Measurements from ENCODE around the gene ZNF682.
"Not testable (repeated sequence)": the region's sequence is repeated elsewhere in the genome, so short reads cannot be mapped to it uniquely, and the experiment has no call there.

ZNF682 gene

GRCh38 chr19:20060282-20060681 lies 21.0 kb upstream of the ZNF682 start:
- Histone ChIP-seq H2AFZ (ENCODE audit: insufficient read depth, low read length, poor library complexity) (no peak overlapping the region), H3K4ac (ENCODE audit: low read depth, low read length) (no peak overlapping the region), H3K4me2 (ENCODE audit: low read length) (no peak overlapping the region), H2BK5ac (ENCODE audit: low read depth, low read length, poor library complexity) (no peak overlapping the region), H3K4me3 (ENCODE audit: low read depth, low read length) (no peak overlapping the region), H3K9me3 (ENCODE audit: insufficient read depth, low read depth, low read length) (peaks cover 2% of the 10 kb centered on the region), H3K79me1 (ENCODE audit: low read length) (no peaks in the 10 kb centered on the region), H4K91ac (ENCODE audit: low read depth, low read length) (no peak overlapping the region), H3K14ac (ENCODE audit: low read length) (no peak overlapping the region), H3K36me3 (ENCODE audit: control insufficient read depth in 1 of 2, insufficient read depth in 2 of 2, low read length in 2 of 2) (no peaks in the 10 kb centered on the region), H3K79me2 (ENCODE audit: control insufficient read depth, insufficient read depth, low read length, poor library complexity) (no peaks in the 10 kb centered on the region), H3K27me3 (ENCODE audit: insufficient read depth, low read length) (no peaks in the 10 kb centered on the region), H3K27ac (ENCODE audit: low read depth, low read length) (no peak overlapping the region), H2AK5ac (ENCODE audit: low read length) (no peak overlapping the region), H2BK12ac (ENCODE audit: low read length) (no peak overlapping the region), H4K12ac (ENCODE audit: low read depth, low read length) (no peak overlapping the region), H3K23ac (ENCODE audit: low read length) (no peak overlapping the region), H4K8ac (ENCODE audit: low read depth, low read length) (no peak overlapping the region), H2BK120ac (ENCODE audit: insufficient read depth, low read length, poor library complexity) (no peak overlapping the region), H3K4me1 (ENCODE audit: control insufficient read depth in 1 of 2, insufficient read depth in 2 of 2, low read length in 2 of 2) (no peaks in the 10 kb centered on the region), H3K18ac (ENCODE audit: low read length) (no peak overlapping the region), H3K9ac (ENCODE audit: low read length) (no peak overlapping the region)
- no CpG with 5 or more reads among the region's 1 CpG for WGBS (ENCODE audit: extremely low coverage, insufficient coverage, insufficient read length)
- DNase-seq, result no peak

GRCh38 chr19:20058738-20059137 lies 19.4 kb upstream of the ZNF682 start:
- not testable (repeated sequence) for H3K14ac ChIP-seq (ENCODE audit: low read length); H3K79me2 ChIP-seq (ENCODE audit: control insufficient read depth, insufficient read depth, low read length, poor library complexity); H2AFZ ChIP-seq (ENCODE audit: insufficient read depth, low read length, poor library complexity); H3K4me1 ChIP-seq (ENCODE audit: control insufficient read depth in 1 of 2, insufficient read depth in 2 of 2, low read length in 2 of 2); H4K8ac ChIP-seq (ENCODE audit: low read depth, low read length); H2BK5ac ChIP-seq (ENCODE audit: low read depth, low read length, poor library complexity); DNase-seq; H3K27ac ChIP-seq (ENCODE audit: low read depth, low read length); H3K4ac ChIP-seq (ENCODE audit: low read depth, low read length); H3K4me2 ChIP-seq (ENCODE audit: low read length); H3K23ac ChIP-seq (ENCODE audit: low read length); H3K18ac ChIP-seq (ENCODE audit: low read length); H4K91ac ChIP-seq (ENCODE audit: low read depth, low read length); H3K36me3 ChIP-seq (ENCODE audit: control insufficient read depth in 1 of 2, insufficient read depth in 2 of 2, low read length in 2 of 2); H2AK5ac ChIP-seq (ENCODE audit: low read length); H3K9ac ChIP-seq (ENCODE audit: low read length); H4K12ac ChIP-seq (ENCODE audit: low read depth, low read length); H3K79me1 ChIP-seq (ENCODE audit: low read length); H3K9me3 ChIP-seq (ENCODE audit: insufficient read depth, low read depth, low read length); H3K27me3 ChIP-seq (ENCODE audit: insufficient read depth, low read length); H2BK120ac ChIP-seq (ENCODE audit: insufficient read depth, low read length, poor library complexity); H3K4me3 ChIP-seq (ENCODE audit: low read depth, low read length); H2BK12ac ChIP-seq (ENCODE audit: low read length)

- H3K14ac ChIP-seq (ENCODE audit: low read length), result peak overlapping the region; percentile 80
- H4K8ac ChIP-seq (ENCODE audit: low read depth, low read length), result peak overlapping the region; percentile 55
- peak overlapping the region; percentile 50 for H3K27ac ChIP-seq (ENCODE audit: low read depth, low read length)
- peak overlapping the region; percentile 34 for H2BK120ac ChIP-seq (ENCODE audit: insufficient read depth, low read length, poor library complexity)
- H3K4ac ChIP-seq (ENCODE audit: low read depth, low read length), result peak overlapping the region; percentile 22
- no peaks in the 10 kb centered on the region for H3K36me3 ChIP-seq (ENCODE audit: control insufficient read depth in 1 of 2, insufficient read depth in 2 of 2, low read length in 2 of 2)
- H2BK12ac ChIP-seq (ENCODE audit: low read length), result peak overlapping the region; percentile 15
- H3K9me3 ChIP-seq (ENCODE audit: insufficient read depth, low read depth, low read length), result no peaks in the 10 kb centered on the region
- peaks cover 8% of the 10 kb centered on the region for H3K79me1 ChIP-seq (ENCODE audit: low read length)
- no peak overlapping the region for H2AK5ac ChIP-seq (ENCODE audit: low read length)
- H2AFZ ChIP-seq (ENCODE audit: insufficient read depth, low read length, poor library complexity), result peak overlapping the region; percentile 50
- peak; percentile 97 to 98 for DNase-seq
- H4K91ac ChIP-seq (ENCODE audit: low read depth, low read length), result peak overlapping the region; percentile 44
- H3K23ac ChIP-seq (ENCODE audit: low read length), result no peak overlapping the region
- H3K27me3 ChIP-seq (ENCODE audit: insufficient read depth, low read length), result no peaks in the 10 kb centered on the region
- peak overlapping the region; percentile 78 for H3K4me2 ChIP-seq (ENCODE audit: low read length)
- peak overlapping the region; percentile 86 for H3K4me3 ChIP-seq (ENCODE audit: low read depth, low read length)
- peak overlapping the region; percentile 85 for H3K9ac ChIP-seq (ENCODE audit: low read length)
- peaks cover 4% of the 10 kb centered on the region for H3K79me2 ChIP-seq (ENCODE audit: control insufficient read depth, insufficient read depth, low read length, poor library complexity)
- H3K4me1 ChIP-seq (ENCODE audit: control insufficient read depth in 1 of 2, insufficient read depth in 2 of 2, low read length in 2 of 2), result peaks cover 2 to 5% of the 10 kb centered on the region in 2 experiments
- peak overlapping the region; percentile 27 for H3K18ac ChIP-seq (ENCODE audit: low read length)
- peak overlapping the region; percentile 22 for H2BK5ac ChIP-seq (ENCODE audit: low read depth, low read length, poor library complexity)
- H4K12ac ChIP-seq (ENCODE audit: low read depth, low read length), result peak overlapping the region; percentile 5
- WGBS (ENCODE audit: extremely low coverage, insufficient coverage, insufficient read length), result no CpG with 5 or more reads among the region's 43 CpGs
Observed at GRCh38 chr19:20051841-20052768, 12.8 kb upstream of the ZNF682 start.

GRCh38 chr19:20045742-20046141 lies 6.4 kb upstream of the ZNF682 start:
- not testable (repeated sequence) for H3K4me1 ChIP-seq (ENCODE audit: control insufficient read depth in 1 of 2, insufficient read depth in 2 of 2, low read length in 2 of 2); H3K18ac ChIP-seq (ENCODE audit: low read length); H3K4me2 ChIP-seq (ENCODE audit: low read length); H3K79me2 ChIP-seq (ENCODE audit: control insufficient read depth, insufficient read depth, low read length, poor library complexity); H3K79me1 ChIP-seq (ENCODE audit: low read length); H2BK120ac ChIP-seq (ENCODE audit: insufficient read depth, low read length, poor library complexity); H3K27ac ChIP-seq (ENCODE audit: low read depth, low read length); H4K91ac ChIP-seq (ENCODE audit: low read depth, low read length); H3K36me3 ChIP-seq (ENCODE audit: control insufficient read depth in 1 of 2, insufficient read depth in 2 of 2, low read length in 2 of 2); H2BK12ac ChIP-seq (ENCODE audit: low read length); H3K27me3 ChIP-seq (ENCODE audit: insufficient read depth, low read length); DNase-seq; H3K9me3 ChIP-seq (ENCODE audit: insufficient read depth, low read depth, low read length); H3K4ac ChIP-seq (ENCODE audit: low read depth, low read length); H3K23ac ChIP-seq (ENCODE audit: low read length); H4K8ac ChIP-seq (ENCODE audit: low read depth, low read length); H2BK5ac ChIP-seq (ENCODE audit: low read depth, low read length, poor library complexity); H3K9ac ChIP-seq (ENCODE audit: low read length); H3K4me3 ChIP-seq (ENCODE audit: low read depth, low read length); H4K12ac ChIP-seq (ENCODE audit: low read depth, low read length); H3K14ac ChIP-seq (ENCODE audit: low read length); H2AK5ac ChIP-seq (ENCODE audit: low read length); H2AFZ ChIP-seq (ENCODE audit: insufficient read depth, low read length, poor library complexity)
- WGBS (ENCODE audit: extremely low coverage, insufficient coverage, insufficient read length), result no CpG with 5 or more reads among the region's 5 CpGs

Measured in trophoblast cell (in vitro differentiated cells and primary cell).